ENCODE measurements around the gene RBM12. TPM values are rescaled to one million over a fixed set of nuclear protein-coding genes. Genes with fewer than 3 reads are reported as not detected.

Gene RBM12
- total RNA-seq, 1 donor from 2014 or later, result 72.5 TPM

DNA sequence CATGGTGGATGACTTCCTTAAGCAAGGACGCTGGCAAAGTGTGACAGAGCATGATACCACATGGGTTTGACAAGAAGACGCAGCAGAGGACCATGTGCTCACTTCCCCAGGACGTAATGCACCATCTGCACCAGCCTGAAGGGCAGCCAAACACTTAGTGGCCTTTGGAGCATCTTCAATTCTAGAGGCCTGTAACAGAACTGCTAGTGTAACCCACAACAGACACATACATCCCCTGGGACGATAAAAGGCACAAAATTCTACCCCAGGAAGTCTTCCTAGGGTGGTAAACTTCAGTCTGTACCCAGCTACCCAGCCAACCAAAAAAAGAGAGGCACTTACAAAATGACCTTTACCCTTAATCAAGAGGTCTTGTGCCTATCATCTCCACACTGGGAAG is 9.2 kb upstream of the RBM12 start:
- H3K27ac ChIP-seq, result no peak overlapping the region
- intact Hi-C loops (cut with DNase I), result no loop called here
- H3K4me3 ChIP-seq, result no peak overlapping the region
- no peaks in the 10 kb centered on the region for H3K9me3 ChIP-seq
- no peaks in the 10 kb centered on the region for H3K27me3 ChIP-seq
- TF ChIP-seq, protein P1, sequence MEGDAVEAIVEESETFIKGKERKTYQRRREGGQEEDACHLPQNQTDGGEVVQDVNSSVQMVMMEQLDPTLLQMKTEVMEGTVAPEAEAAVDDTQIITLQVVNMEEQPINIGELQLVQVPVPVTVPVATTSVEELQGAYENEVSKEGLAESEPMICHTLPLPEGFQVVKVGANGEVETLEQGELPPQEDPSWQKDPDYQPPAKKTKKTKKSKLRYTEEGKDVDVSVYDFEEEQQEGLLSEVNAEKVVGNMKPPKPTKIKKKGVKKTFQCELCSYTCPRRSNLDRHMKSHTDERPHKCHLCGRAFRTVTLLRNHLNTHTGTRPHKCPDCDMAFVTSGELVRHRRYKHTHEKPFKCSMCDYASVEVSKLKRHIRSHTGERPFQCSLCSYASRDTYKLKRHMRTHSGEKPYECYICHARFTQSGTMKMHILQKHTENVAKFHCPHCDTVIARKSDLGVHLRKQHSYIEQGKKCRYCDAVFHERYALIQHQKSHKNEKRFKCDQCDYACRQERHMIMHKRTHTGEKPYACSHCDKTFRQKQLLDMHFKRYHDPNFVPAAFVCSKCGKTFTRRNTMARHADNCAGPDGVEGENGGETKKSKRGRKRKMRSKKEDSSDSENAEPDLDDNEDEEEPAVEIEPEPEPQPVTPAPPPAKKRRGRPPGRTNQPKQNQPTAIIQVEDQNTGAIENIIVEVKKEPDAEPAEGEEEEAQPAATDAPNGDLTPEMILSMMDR (IDR thresholded peaks at IDR 0.05), result no peak
- no peaks in the 10 kb centered on the region for H3K4me1 ChIP-seq
- no peak for DNase-seq
- H3K36me3 ChIP-seq, result peaks cover 75% of the 10 kb centered on the region
- no peak for ATAC-seq

DNA sequence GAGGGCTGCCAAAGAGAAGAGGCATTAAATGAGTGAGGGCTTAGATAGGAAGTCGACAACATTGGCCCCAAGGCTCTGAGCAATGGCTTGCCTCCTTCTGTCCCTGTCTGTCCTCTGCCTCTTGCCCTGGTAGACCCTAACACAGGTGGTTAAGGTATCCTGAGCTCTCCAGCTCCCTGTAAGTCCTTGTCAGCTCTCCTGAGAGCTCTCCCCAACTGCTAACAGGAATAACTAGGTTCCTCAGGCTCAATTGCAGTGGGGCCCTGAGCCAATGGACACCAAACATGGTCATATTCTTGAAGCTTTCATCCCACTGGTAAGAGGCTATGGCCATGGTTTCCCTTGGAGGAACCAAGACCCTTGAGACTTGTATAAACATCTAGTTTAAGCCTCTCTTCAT is 5.0 kb upstream of the RBM12 start:
- Histone ChIP-seq H3K4me3 (no peak overlapping the region), H3K36me3 (peaks cover 62% of the 10 kb centered on the region), H3K4me1 (no peaks in the 10 kb centered on the region), H3K9me3 (no peaks in the 10 kb centered on the region), H3K27me3 (no peaks in the 10 kb centered on the region), H3K27ac (no peak overlapping the region)
- DNase-seq, result no peak
- intact Hi-C loops (cut with DNase I), result no loop called here
- TF ChIP-seq, protein P1 (IDR thresholded peaks at IDR 0.05), result no peak
- no peak for ATAC-seq

DNA sequence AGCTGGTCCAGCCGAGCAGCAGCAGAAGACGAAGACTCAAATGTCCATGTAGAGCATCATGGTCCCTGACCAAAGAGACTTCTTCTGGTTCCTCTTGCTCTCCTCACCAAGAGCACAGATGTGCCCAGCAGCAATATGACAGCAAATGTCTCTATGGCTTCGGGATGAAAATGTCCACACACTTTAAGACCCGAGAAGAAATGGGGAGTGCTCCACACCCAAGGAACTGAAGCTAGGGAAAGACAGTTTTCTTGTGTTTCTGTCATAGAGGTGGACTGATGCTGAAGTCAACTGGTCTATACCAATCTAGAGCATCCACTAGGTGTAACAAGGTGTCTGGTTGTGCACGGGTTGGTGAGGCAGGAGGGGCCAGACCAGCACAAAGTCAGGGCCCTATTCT is 4.5 kb upstream of the RBM12 start:
- intact Hi-C loops (cut with DNase I), result no loop called here
- TF ChIP-seq, protein P1 (IDR thresholded peaks at IDR 0.05), result no peak
- Histone ChIP-seq H3K27me3 (no peaks in the 10 kb centered on the region), H3K36me3 (peaks cover 58% of the 10 kb centered on the region), H3K27ac (no peak overlapping the region), H3K9me3 (no peaks in the 10 kb centered on the region), H3K4me1 (no peaks in the 10 kb centered on the region), H3K4me3 (no peak overlapping the region)
- ATAC-seq, result no peak
- no peak for DNase-seq

DNA sequence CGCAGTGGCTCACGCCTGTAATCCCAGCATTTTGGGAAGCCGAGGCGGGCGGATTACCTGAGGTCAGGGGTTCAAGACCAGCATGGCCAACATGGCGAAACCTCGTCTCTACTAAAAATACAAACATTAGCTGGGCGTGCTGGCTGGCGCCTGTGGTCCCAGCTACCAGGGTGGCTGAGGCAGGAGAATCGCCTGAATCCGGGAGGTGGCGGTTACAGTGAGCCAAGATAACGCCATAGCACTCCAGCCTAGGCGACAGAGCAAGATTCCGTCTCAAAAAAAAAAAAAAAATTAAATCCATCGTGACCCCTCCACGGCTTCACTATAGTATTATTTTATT is 1.2 kb upstream of the RBM12 start:
- DNase-seq, result no peak
- TF ChIP-seq, protein P1 (IDR thresholded peaks at IDR 0.05), result no peak
- Histone ChIP-seq H3K4me3 (no peak overlapping the region), H3K27me3 (no peaks in the 10 kb centered on the region), H3K27ac (no peak overlapping the region), H3K4me1 (peaks cover 24% of the 10 kb centered on the region), H3K36me3 (peaks cover 25% of the 10 kb centered on the region), H3K9me3 (no peaks in the 10 kb centered on the region)
- intact Hi-C loops (cut with DNase I), result no loop called here
- ATAC-seq, result no peak

DNA sequence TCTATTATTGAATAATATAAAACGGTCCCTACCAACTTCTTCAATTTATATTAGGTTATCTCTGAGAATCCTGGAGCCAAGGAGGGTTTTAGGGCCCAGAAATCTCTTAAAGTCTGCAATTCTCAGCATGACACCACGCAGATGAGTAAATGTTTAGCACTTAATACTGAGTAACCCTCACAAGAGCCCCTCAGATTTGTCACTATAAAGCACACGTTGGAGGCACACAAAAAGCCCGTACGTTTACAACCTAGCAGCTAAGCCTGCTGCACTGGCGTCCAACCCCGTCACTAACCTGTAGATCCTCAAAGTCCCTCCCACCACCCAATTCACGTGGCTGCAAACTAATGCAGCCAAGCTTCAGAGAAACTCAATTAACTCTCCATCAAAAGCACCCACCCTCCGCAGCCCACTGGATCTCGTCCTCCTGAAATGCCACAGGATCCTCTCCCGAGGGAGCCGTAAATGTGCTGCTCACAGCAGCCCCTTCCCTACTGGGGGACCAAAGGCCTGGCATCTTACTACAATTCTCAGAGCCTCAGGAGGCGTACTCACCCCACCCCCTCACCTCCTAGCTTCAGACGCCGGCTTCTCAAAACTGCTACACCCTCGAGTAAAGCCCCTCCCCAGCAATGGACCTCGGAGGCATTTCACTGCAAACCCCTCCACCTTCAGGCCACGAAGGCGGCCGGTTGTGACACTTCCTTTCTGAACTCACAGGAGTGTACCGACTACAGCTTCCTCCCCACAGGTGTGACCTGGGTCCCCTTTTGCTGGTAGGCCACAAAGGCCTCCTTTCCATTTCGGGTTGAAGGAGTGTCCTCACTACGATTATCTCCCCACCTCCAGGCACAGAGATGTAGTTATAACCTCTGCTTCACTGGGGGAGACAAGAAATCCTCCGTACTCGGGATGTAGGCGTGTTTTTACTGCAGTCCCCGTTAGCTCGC is 909 bp downstream of the RBM12 start:
- DNase-seq, result peak; percentile 74
- intact Hi-C loops (cut with DNase I), result no loop called here
- ATAC-seq, result peak; percentile 52

More for the DNA sequence above, 909 bp downstream of the RBM12 start:
- H3K36me3 ChIP-seq, result peaks cover 6% of the 10 kb centered on the region
- H3K27me3 ChIP-seq, result no peaks in the 10 kb centered on the region
- H3K27ac ChIP-seq, result peak overlapping the region; percentile 99
- TF ChIP-seq, protein P1 (IDR thresholded peaks at IDR 0.05), result no peak
- H3K4me1 ChIP-seq, result peaks cover 42% of the 10 kb centered on the region
- no peaks in the 10 kb centered on the region for H3K9me3 ChIP-seq
- H3K4me3 ChIP-seq, result peak overlapping the region; percentile 90

All from upper lobe of right lung (tissue), 1 donor.